ENCODE measurements around the gene THNSL1. TPM values are rescaled to one million over a fixed set of nuclear protein-coding genes. Genes with fewer than 3 reads are reported as not detected.

The THNSL1 gene
- total RNA-seq, 1 experiment from 2014 or later, result 3.0 TPM

- intact Hi-C loops (cut with micrococcal nuclease; ENCODE audit: unreplicated experiment) (no loop called here), in situ Hi-C loops (cut with HindIII; ENCODE audit: low pct_unique_long_range_greater_than_20kb, low sequenced_read_pairs) (no loop called here)
- ChIA-PET CTCF (no interaction called here), POLR2A (no interaction called here)
- Histone ChIP-seq H3K9me3 (ENCODE audit: control insufficient read depth, insufficient read depth, low read depth, low read length) (no peaks in the 10 kb centered on the region), H3K4me1 (ENCODE audit: control insufficient read depth, insufficient read depth, low read length) (no peaks in the 10 kb centered on the region), H3K27ac (ENCODE audit: low read length) (no peak overlapping the region), H3K36me3 (ENCODE audit: control insufficient read depth, insufficient read depth, low read length) (no peaks in the 10 kb centered on the region), H3K27me3 (ENCODE audit: control insufficient read depth, insufficient read depth, low read length) (no peaks in the 10 kb centered on the region), H3K4me3 (ENCODE audit: low read depth in 2 of 2, low read length in 2 of 2) (no peak overlapping the region)
- no peak for TF ChIP-seq SIN3A (IDR thresholded peaks at IDR 0.05; ENCODE audit: borderline replicate concordance, insufficient read depth, low read depth, low read length)
- TF ChIP-seq POLR2AphosphoS5 (IDR thresholded peaks at IDR 0.05; ENCODE audit: low read depth, low read length), result no peak
- BruUV-seq (replicated peaks), result no TSS peak
- ATAC-seq, result no peak
- DNase-seq (ENCODE audit: low read depth, low spot score), result no peak
Measured at GRCh38 chr10:25036381-25036780, 20.0 kb downstream of the THNSL1 start.

- BruUV-seq (replicated peaks), result no TSS peak
- no peak for ATAC-seq
- intact Hi-C loops (cut with micrococcal nuclease; ENCODE audit: unreplicated experiment) (no loop called here), in situ Hi-C loops (cut with HindIII; ENCODE audit: low pct_unique_long_range_greater_than_20kb, low sequenced_read_pairs) (no loop called here)
- ChIA-PET POLR2A (no interaction called here), CTCF (no interaction called here)
- no peak for DNase-seq (ENCODE audit: low read depth, low spot score)
- TF ChIP-seq POLR2AphosphoS5 (IDR thresholded peaks at IDR 0.05; ENCODE audit: low read depth, low read length), result no peak
- H3K4me1 ChIP-seq (ENCODE audit: control insufficient read depth, insufficient read depth, low read length), result no peaks in the 10 kb centered on the region
- no peak overlapping the region for H3K27ac ChIP-seq (ENCODE audit: low read length)
- no peaks in the 10 kb centered on the region for H3K36me3 ChIP-seq (ENCODE audit: control insufficient read depth, insufficient read depth, low read length)
- no peak overlapping the region for H3K4me3 ChIP-seq (ENCODE audit: low read depth in 2 of 2, low read length in 2 of 2)
- no peaks in the 10 kb centered on the region for H3K27me3 ChIP-seq (ENCODE audit: control insufficient read depth, insufficient read depth, low read length)
- no peaks in the 10 kb centered on the region for H3K9me3 ChIP-seq (ENCODE audit: control insufficient read depth, insufficient read depth, low read depth, low read length)
Measured at GRCh38 chr10:25038325-25038724, 21.9 kb downstream of the THNSL1 start.

GRCh38 chr10:25039531-25039930 lies 23.1 kb downstream of the THNSL1 start:
- no peak overlapping the region for H3K4me3 ChIP-seq (ENCODE audit: low read depth in 2 of 2, low read length in 2 of 2)
- DNase-seq (ENCODE audit: low read depth, low spot score) (no peak), ATAC-seq (no peak)
- in situ Hi-C loops (cut with HindIII; ENCODE audit: low pct_unique_long_range_greater_than_20kb, low sequenced_read_pairs), result no loop called here
- no peak overlapping the region for H3K27ac ChIP-seq (ENCODE audit: low read length)
- intact Hi-C loops (cut with micrococcal nuclease; ENCODE audit: unreplicated experiment), result no loop called here
- no peaks in the 10 kb centered on the region for H3K27me3 ChIP-seq (ENCODE audit: control insufficient read depth, insufficient read depth, low read length)
- no TSS peak for BruUV-seq (replicated peaks)
- no peaks in the 10 kb centered on the region for H3K36me3 ChIP-seq (ENCODE audit: control insufficient read depth, insufficient read depth, low read length)
- POLR2A ChIA-PET, result no interaction called here
- TF ChIP-seq REST (IDR thresholded peaks at IDR 0.05; ENCODE audit: insufficient read depth in 1 of 2, low read depth in 2 of 2, low read length in 1 of 2), result no peak
- no peaks in the 10 kb centered on the region for H3K9me3 ChIP-seq (ENCODE audit: control insufficient read depth, insufficient read depth, low read depth, low read length)
- CTCF ChIA-PET, result interaction anchor here (1.3 kb wide), 1 partner anchor 42 kb away, joined by 5 read pairs; no protein-coding TSS in a partner anchor
- no peaks in the 10 kb centered on the region for H3K4me1 ChIP-seq (ENCODE audit: control insufficient read depth, insufficient read depth, low read length)

GRCh38 chr10:25046641-25047040 lies 30.2 kb downstream of the THNSL1 start:
- ATAC-seq, result no peak
- ChIA-PET CTCF (no interaction called here), POLR2A (no interaction called here)
- H3K4me1 ChIP-seq (ENCODE audit: control insufficient read depth, insufficient read depth, low read length), result no peaks in the 10 kb centered on the region
- no TSS peak for BruUV-seq (replicated peaks)
- no peaks in the 10 kb centered on the region for H3K9me3 ChIP-seq (ENCODE audit: control insufficient read depth, insufficient read depth, low read depth, low read length)
- H3K36me3 ChIP-seq (ENCODE audit: control insufficient read depth, insufficient read depth, low read length), result no peaks in the 10 kb centered on the region
- no peak overlapping the region for H3K4me3 ChIP-seq (ENCODE audit: low read depth in 2 of 2, low read length in 2 of 2)
- no peak for DNase-seq (ENCODE audit: low read depth, low spot score)
- intact Hi-C loops (cut with micrococcal nuclease; ENCODE audit: unreplicated experiment), result no loop called here
- H3K27me3 ChIP-seq (ENCODE audit: control insufficient read depth, insufficient read depth, low read length), result no peaks in the 10 kb centered on the region; the same call in 1 of the 2 replicates
- in situ Hi-C loops (cut with HindIII; ENCODE audit: low pct_unique_long_range_greater_than_20kb, low sequenced_read_pairs), result no loop called here
- TF ChIP-seq SIN3A (IDR thresholded peaks at IDR 0.05; ENCODE audit: borderline replicate concordance, insufficient read depth, low read depth, low read length), result no peak
- no peak for TF ChIP-seq CTCF (IDR thresholded peaks at IDR 0.05)
- TF ChIP-seq POLR2AphosphoS5 (IDR thresholded peaks at IDR 0.05; ENCODE audit: low read depth, low read length), result no peak
- TF ChIP-seq TCF7L2 (IDR thresholded peaks at IDR 0.05; ENCODE audit: low read depth, low read length), result no peak
- no peak for TF ChIP-seq REST (IDR thresholded peaks at IDR 0.05; ENCODE audit: insufficient read depth in 1 of 2, low read depth in 2 of 2, low read length in 1 of 2)
- H3K27ac ChIP-seq (ENCODE audit: low read length), result no peak overlapping the region

Data from Panc1 (cell line).